ENCODE measurements around the gene PPP1R14B. TPM values are rescaled to one million over a fixed set of nuclear protein-coding genes. Genes with fewer than 3 reads are reported as not detected.
A peak's percentile ranks its signal among the peaks of the same experiment; 100 is the strongest.

PPP1R14B gene
- polyA plus RNA-seq, 3 donors: 11.7 to 40.7 (median 34.2) TPM

- Histone ChIP-seq H3K4me2 (replicated peaks; ENCODE audit: extremely low read depth, low read length, poor library complexity, severe bottlenecking) (peak within 1 kb of the TSS; percentile 84), H2AFZ (ENCODE audit: insufficient read depth, low read depth, low read length, poor library complexity, severe bottlenecking) (peak within 1 kb of the TSS; percentile 61), H3K36me3 (replicated peaks in 1 of 2; ENCODE audit: control insufficient read depth in 1 of 2, insufficient read depth in 2 of 2, low read length in 2 of 2) (no peaks in the 10 kb centered on the region), H3K27ac (ENCODE audit: low read depth in 1 of 2, low read length in 2 of 2) (no peak within 1 kb of the TSS), H3K27me3 (ENCODE audit: control insufficient read depth in 2 of 2, insufficient read depth in 2 of 2, low read length in 2 of 2) (peaks cover 0 to 7% of the 10 kb centered on the region in 2 donors), H4K20me1 (ENCODE audit: insufficient read depth, low read length) (no peaks in the 10 kb centered on the region), H3K79me2 (ENCODE audit: insufficient read depth, low read length) (peaks cover 5% of the 10 kb centered on the region), H3K4me1 (ENCODE audit: control insufficient read depth in 1 of 2, insufficient read depth in 2 of 2, low read length in 2 of 2) (peaks cover 53 to 74% of the 10 kb centered on the region in 2 donors), H3K4me3 (replicated peaks in 1 of 3; ENCODE audit: low read depth in 2 of 3, low read length in 3 of 3) (peak within 1 kb of the TSS in 2 of 3 experiments; percentile 20 to 75), H3K9ac (ENCODE audit: insufficient read depth, low read length, poor library complexity, severe bottlenecking) (peak within 1 kb of the TSS; percentile 54), H3K9me3 (replicated peaks in 1 of 2; ENCODE audit: control insufficient read depth in 1 of 2, insufficient read depth in 1 of 2, low read length in 2 of 2) (no peaks in the 10 kb centered on the region)
- TF ChIP-seq CTCF (IDR thresholded peaks at IDR 0.05): no peak
- intact Hi-C loops (cut with micrococcal nuclease): no loop called here
- H3K9me3 Mint-ChIP-seq: peaks cover 0 to 8% (median 2%) of the 10 kb centered on the region in 7 donors
- H3K4me3 Mint-ChIP-seq: peak within 1 kb of the TSS; percentile 77 to 85
- WGBS (ENCODE audit: insufficient coverage): 10% methylated on average over 41 of the region's 62 CpGs
- H3K27ac Mint-ChIP-seq: peak within 1 kb of the TSS in 3 of 7 donors; percentile 25 to 45 (median 26)
- H3K27me3 Mint-ChIP-seq (ENCODE audit: low read depth in 3 of 3): peaks cover 11 to 21% (median 16%) of the 10 kb centered on the region in 3 donors
- DNase-seq: peak; percentile 19 to 35 (median 29)
- peaks cover 51% of the 10 kb centered on the region for H3K4me1 Mint-ChIP-seq
- H3K36me3 Mint-ChIP-seq: peaks cover 14 to 29% of the 10 kb centered on the region in 2 donors
Measured at GRCh38 chr11:64233913-64234586, 12.7 kb downstream of the PPP1R14B start, which contains the start of gene VEGFB. VEGFB (plus strand) TSS chr11:64234584; CDS start chr11:64234834, 250 bp downstream.

- intact Hi-C loops (cut with micrococcal nuclease): no loop called here
- peaks cover 0 to 7% of the 10 kb centered on the region in 2 donors for H3K27me3 ChIP-seq (ENCODE audit: control insufficient read depth in 2 of 2, insufficient read depth in 2 of 2, low read length in 2 of 2)
- TF ChIP-seq CTCF (IDR thresholded peaks at IDR 0.05): no peak
- DNase-seq: no peak
- peaks cover 13% of the 10 kb centered on the region for H3K79me2 ChIP-seq (ENCODE audit: insufficient read depth, low read length)
- H2AFZ ChIP-seq (ENCODE audit: insufficient read depth, low read depth, low read length, poor library complexity, severe bottlenecking): no peak overlapping the region
- H3K9ac ChIP-seq (ENCODE audit: insufficient read depth, low read length, poor library complexity, severe bottlenecking): no peak overlapping the region
- no peak overlapping the region for H3K27ac ChIP-seq (ENCODE audit: low read depth in 1 of 2, low read length in 2 of 2)
- H3K4me1 ChIP-seq (ENCODE audit: control insufficient read depth in 1 of 2, insufficient read depth in 2 of 2, low read length in 2 of 2): peaks cover 43 to 64% of the 10 kb centered on the region in 2 donors
- Mint-ChIP-seq H3K27ac (no peak overlapping the region), H3K4me3 (no peak overlapping the region), H3K27me3 (ENCODE audit: low read depth in 3 of 3) (peaks cover 11 to 21% (median 16%) of the 10 kb centered on the region in 3 donors), H3K36me3 (peaks cover 14 to 32% of the 10 kb centered on the region in 2 donors), H3K9me3 (peaks cover 0 to 8% (median 2%) of the 10 kb centered on the region in 7 donors), H3K4me1 (peaks cover 46% of the 10 kb centered on the region)
- H3K36me3 ChIP-seq (replicated peaks in 1 of 2; ENCODE audit: control insufficient read depth in 1 of 2, insufficient read depth in 2 of 2, low read length in 2 of 2): no peaks in the 10 kb centered on the region
- H3K4me3 ChIP-seq (replicated peaks in 1 of 3; ENCODE audit: low read depth in 2 of 3, low read length in 3 of 3): no peak overlapping the region
- H3K4me2 ChIP-seq (replicated peaks; ENCODE audit: extremely low read depth, low read length, poor library complexity, severe bottlenecking): no peak overlapping the region
- WGBS (ENCODE audit: insufficient coverage): 90% methylated on average over 5 of the region's 8 CpGs
- no peaks in the 10 kb centered on the region for H4K20me1 ChIP-seq (ENCODE audit: insufficient read depth, low read length)
- no peaks in the 10 kb centered on the region for H3K9me3 ChIP-seq (replicated peaks in 1 of 2; ENCODE audit: control insufficient read depth in 1 of 2, insufficient read depth in 1 of 2, low read length in 2 of 2)
Measured at GRCh38 chr11:64232967-64233315, 13.8 kb downstream of the PPP1R14B start.
